Transverse colon (tissue), 4 donors: Measurements from ENCODE around the gene ANAPC10. TPM values are rescaled to one million over a fixed set of nuclear protein-coding genes. Genes with fewer than 3 reads are reported as not detected.

Experiments used
- DNase-seq: peaks from one replicate; pipeline ENCODE4 v3.0.0-alpha.2; 2019
- H3K27ac ChIP-seq, 4 donors: fragments of 200-600 bp; sonication (generic); 2 replicates each; pipeline ENCODE4 v1.5.1; 2016 to 2018; ENCODE audit warnings: inconsistent platforms in 4 of 4
- H3K27me3 ChIP-seq: fragments of 200-600 bp; sonication (generic); 2 replicates; pipeline ENCODE4 v1.5.1; 2017; ENCODE audit warnings: inconsistent platforms
- H3K36me3 ChIP-seq, 4 donors: fragments of 200-600 bp; sonication (generic); 2 replicates each; pipeline ENCODE4 v1.5.1; 2017 to 2019; ENCODE audit warnings: inconsistent platforms in 4 of 4
- H3K4me1 ChIP-seq, 4 donors: fragments of 200-600 bp; sonication (generic); 2 replicates each; pipeline ENCODE4 v1.5.1; 2017 to 2020; ENCODE audit warnings: inconsistent platforms in 4 of 4
- H3K4me3 ChIP-seq, 4 donors: fragments of 200-600 bp; sonication (generic); 1 replicate in 1 of 4; 2 replicates in 3 of 4; pipeline versions ENCODE4 v1.5.1 to v1.6.1; 2017 to 2019; ENCODE audit warnings: inconsistent platforms in 4 of 4
- H3K9me3 ChIP-seq, 2 donors: fragments of 200-600 bp; sonication (generic); 2 replicates each; pipeline ENCODE4 v1.5.1; 2017 to 2019; ENCODE audit warnings: inconsistent platforms in 2 of 2
- EP300 ChIP-seq: sonication (generic); formaldehyde crosslinking; IDR thresholded peaks from one replicate; pipeline ENCODE4 v1.6.1; 2017; ENCODE audit warnings: antibody characterized with exemption, low read depth
- POLR2A ChIP-seq: fragments of 450-650 bp; IDR thresholded peaks from one replicate; pipeline ENCODE4 v1.6.1; 2016; ENCODE audit warnings: antibody characterized with exemption, mild to moderate bottlenecking, moderate library complexity
- POLR2AphosphoS5 ChIP-seq, 3 donors: sonication (generic); formaldehyde crosslinking; IDR thresholded peaks; one replicate each; pipeline ENCODE4 v1.6.1; 2016; ENCODE audit warnings: antibody characterized with exemption in 3 of 3
- WGBS, 2 donors: methylation state at CpG; one replicate each; pipeline ENCODE4 v1.1.5; 2018; ENCODE audit warnings: low coverage in 1 of 2; 5-methylcytosine and 5-hydroxymethylcytosine counted together
- in situ Hi-C, 4 donors: fragments of 200-750 bp; cut with MboI; loops; one replicate each; pipeline versions ENCODE4 v1.15.0 to v1.15.1; 2017; ENCODE audit warnings: low sequenced_read_pairs in 3 of 4, low pct_ligation_motif_present in 1 of 4, low pct_unique_long_range_greater_than_20kb in 1 of 4
- intact Hi-C: fragments of 100-400 bp; cut with DNase I; formaldehyde crosslinking; loops from one replicate; pipeline ENCODE4 v1.15.1; 2023; ENCODE audit warnings: low total_unique reads
- total RNA-seq, 4 donors: library from RNA; depleted of rRNA; stranded (reverse); fragments of >200 nt; gene quantifications; one replicate each; pipeline ENCODE4 v1.1.0, GENCODE V29; 2016
- TF ChIP-seq, protein P1 (sequence below), 5 experiments: fragments of 200-600 bp in 3 of 5; fragments of 450-650 bp in 2 of 5; sonication (generic) in 3 of 5; IDR thresholded peaks; 1 replicate in 2 of 5; 2 replicates in 3 of 5; pipeline ENCODE4 v1.5.1; 2016 to 2017; ENCODE audit warnings: antibody characterized with exemption in 5 of 5, inconsistent platforms in 3 of 5, mild to moderate bottlenecking in 2 of 5, moderate library complexity in 1 of 5

The ANAPC10 gene
- total RNA-seq, 4 donors from 2014 or later: 7.5 to 24.8 (median 15.4) TPM

DNA sequence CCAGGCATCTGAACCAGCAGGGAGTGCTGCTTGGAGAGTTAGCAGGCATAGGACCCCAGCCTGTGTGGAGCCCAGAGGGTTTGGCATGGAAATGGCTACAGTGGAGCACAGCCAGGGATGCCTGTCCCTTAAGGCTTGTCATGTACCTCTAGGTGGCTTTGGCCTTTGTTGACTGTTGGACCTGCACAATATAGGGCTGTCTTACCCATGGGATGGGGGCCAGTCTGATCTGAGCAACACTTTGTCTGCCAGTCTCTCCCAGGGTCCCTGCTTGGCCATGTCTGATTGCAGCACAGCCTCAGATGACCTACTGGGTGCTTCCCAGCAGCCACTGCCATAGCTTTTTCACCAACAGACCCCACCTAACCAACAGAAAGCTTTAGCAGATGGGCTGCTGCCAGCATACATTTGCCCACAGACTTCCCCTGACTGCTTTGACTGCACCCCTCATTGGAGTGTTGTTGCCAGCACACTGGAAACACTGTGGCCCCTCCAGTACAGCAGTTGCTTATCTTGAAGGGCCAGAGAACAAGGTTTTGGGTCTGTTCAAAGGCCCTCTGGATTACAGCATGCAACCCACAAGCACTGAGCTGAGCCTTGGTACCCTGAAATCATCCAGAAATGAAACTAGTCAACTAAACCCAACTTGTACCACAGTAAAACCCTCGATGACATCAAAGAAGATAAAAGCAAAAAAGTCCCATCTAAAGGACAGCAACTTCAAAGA lies 22.1 kb downstream of the ANAPC10 start:
- intact Hi-C loops (no loop called here), in situ Hi-C loops (no loop called here)
- no peak for DNase-seq
- Histone ChIP-seq H3K4me1 (no peaks in the 10 kb centered on the region), H3K27ac (no peak overlapping the region), H3K36me3 (peaks cover 0 to 8% (median 2%) of the 10 kb centered on the region in 4 donors), H3K4me3 (no peak overlapping the region), H3K27me3 (no peaks in the 10 kb centered on the region), H3K9me3 (peaks cover 0 to 4% of the 10 kb centered on the region in 2 donors)
- no peak for TF ChIP-seq POLR2AphosphoS5 (IDR thresholded peaks at IDR 0.05)
- TF ChIP-seq, protein P1, sequence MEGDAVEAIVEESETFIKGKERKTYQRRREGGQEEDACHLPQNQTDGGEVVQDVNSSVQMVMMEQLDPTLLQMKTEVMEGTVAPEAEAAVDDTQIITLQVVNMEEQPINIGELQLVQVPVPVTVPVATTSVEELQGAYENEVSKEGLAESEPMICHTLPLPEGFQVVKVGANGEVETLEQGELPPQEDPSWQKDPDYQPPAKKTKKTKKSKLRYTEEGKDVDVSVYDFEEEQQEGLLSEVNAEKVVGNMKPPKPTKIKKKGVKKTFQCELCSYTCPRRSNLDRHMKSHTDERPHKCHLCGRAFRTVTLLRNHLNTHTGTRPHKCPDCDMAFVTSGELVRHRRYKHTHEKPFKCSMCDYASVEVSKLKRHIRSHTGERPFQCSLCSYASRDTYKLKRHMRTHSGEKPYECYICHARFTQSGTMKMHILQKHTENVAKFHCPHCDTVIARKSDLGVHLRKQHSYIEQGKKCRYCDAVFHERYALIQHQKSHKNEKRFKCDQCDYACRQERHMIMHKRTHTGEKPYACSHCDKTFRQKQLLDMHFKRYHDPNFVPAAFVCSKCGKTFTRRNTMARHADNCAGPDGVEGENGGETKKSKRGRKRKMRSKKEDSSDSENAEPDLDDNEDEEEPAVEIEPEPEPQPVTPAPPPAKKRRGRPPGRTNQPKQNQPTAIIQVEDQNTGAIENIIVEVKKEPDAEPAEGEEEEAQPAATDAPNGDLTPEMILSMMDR (IDR thresholded peaks at IDR 0.05): no peak
- no peak for TF ChIP-seq EP300
- TF ChIP-seq POLR2A: no peak
- 83 to 86% methylated on average over 1 of the region's 1 CpG for WGBS, 2 donors

DNA sequence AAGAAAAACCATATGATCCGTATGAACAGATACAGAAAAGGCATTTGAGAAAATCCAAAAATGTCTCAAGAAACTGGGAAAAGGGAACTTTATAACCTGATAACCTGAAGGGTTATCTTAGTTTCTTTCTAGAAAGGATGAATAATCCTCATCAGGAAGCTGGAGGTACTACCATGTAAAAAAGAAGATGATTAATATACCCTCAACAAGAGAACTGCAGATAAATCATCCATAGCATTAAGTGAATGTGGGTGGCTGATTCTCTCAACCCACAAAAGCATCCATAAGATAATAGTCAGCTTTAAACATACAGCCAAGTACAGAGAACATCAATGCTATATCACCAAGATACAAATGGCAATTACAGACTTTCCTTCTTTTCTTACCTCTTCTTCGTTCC lies 26.4 kb downstream of the ANAPC10 start:
- Histone ChIP-seq H3K4me3 (no peak overlapping the region), H3K27me3 (no peaks in the 10 kb centered on the region), H3K9me3 (no peaks in the 10 kb centered on the region), H3K27ac (no peak overlapping the region), H3K4me1 (peaks cover 0 to 2% (median under 1%) of the 10 kb centered on the region in 4 donors), H3K36me3 (no peaks in the 10 kb centered on the region)
- in situ Hi-C loops: loop anchor here in 2 of 4 donors (25.0 kb wide), 2 partner anchors 459 to 884 kb away; no protein-coding TSS in a partner anchor
- intact Hi-C loops: no loop called here
- DNase-seq: no peak
- TF ChIP-seq EP300 (no peak), POLR2A (no peak), POLR2AphosphoS5 (IDR thresholded peaks at IDR 0.05) (no peak)
- TF ChIP-seq, protein P1 (IDR thresholded peaks at IDR 0.05): no peak
- WGBS, 2 donors: 100% methylated on average over 2 of the region's 2 CpGs

DNA sequence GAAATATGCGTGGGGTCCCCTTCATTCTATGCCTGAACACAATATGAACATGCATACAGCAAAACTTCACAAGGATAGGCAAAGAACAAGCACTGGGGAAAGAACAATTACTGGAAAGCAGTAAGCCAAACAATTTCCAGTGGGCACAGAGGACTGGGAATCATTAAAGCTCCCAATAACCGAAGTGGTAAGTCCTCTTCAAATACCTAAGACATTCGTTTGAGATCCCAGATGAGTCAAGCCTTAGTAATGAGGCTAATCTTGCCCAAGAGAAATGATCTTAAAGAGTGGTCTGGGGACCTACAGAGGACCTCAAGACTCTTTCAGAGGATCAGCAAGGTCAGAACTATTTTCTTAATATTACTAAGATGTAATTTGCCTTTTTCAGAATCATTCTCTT lies 28.6 kb downstream of the ANAPC10 start:
- no peak overlapping the region for H3K4me3 ChIP-seq
- WGBS, 2 donors: 83 to 94% methylated on average over 2 to 3 of the region's 3 CpGs
- in situ Hi-C loops (loop anchor here in 3 of 4 donors (10.0 to 25.0 kb wide), 3 partner anchors 457 to 895 kb away; no protein-coding TSS in a partner anchor), intact Hi-C loops (no loop called here)
- no peaks in the 10 kb centered on the region for H3K36me3 ChIP-seq
- H3K9me3 ChIP-seq: no peaks in the 10 kb centered on the region
- DNase-seq: no peak
- peaks cover 0 to 15% (median 7%) of the 10 kb centered on the region in 4 donors for H3K4me1 ChIP-seq
- H3K27ac ChIP-seq: no peak overlapping the region
- TF ChIP-seq EP300 (no peak), POLR2AphosphoS5 (IDR thresholded peaks at IDR 0.05) (no peak)
- TF ChIP-seq, protein P1 (IDR thresholded peaks at IDR 0.05): no peak
- H3K27me3 ChIP-seq: no peaks in the 10 kb centered on the region

DNA sequence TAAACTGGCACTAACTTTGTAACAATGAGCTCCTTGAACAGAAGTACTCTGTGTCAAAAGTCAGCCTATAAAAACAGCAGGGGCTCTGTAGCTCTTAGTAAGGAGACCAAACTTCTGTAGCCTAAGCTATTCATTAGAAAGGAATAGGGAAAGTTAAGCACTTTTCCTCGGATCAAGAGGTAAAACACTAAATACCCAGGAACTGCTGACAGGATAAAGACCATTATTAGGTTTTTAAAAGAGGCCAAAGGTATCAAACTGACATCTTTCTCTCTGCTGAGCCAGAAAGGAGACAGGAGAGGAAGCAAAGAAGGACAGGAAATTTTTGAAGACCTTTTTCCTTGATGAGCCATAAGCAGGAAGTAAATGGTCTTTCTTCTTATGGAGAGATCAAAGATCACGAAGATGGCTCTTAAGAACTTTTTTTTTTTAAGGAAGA lies 31.9 kb downstream of the ANAPC10 start:
- TF ChIP-seq, protein P1 (IDR thresholded peaks at IDR 0.05): no peak
- TF ChIP-seq EP300: no peak
- no peak for TF ChIP-seq POLR2A
- no peak for TF ChIP-seq POLR2AphosphoS5 (IDR thresholded peaks at IDR 0.05)
- in situ Hi-C loops: loop anchor here in 3 of 4 donors (10.0 to 25.0 kb wide), 3 partner anchors 454 to 891 kb away; no protein-coding TSS in a partner anchor
- no peaks in the 10 kb centered on the region for H3K36me3 ChIP-seq
- no peaks in the 10 kb centered on the region for H3K27me3 ChIP-seq
- no peak for DNase-seq
- WGBS, 2 donors: 40 to 51% methylated on average over 2 of the region's 2 CpGs
- H3K4me1 ChIP-seq: peaks cover 0 to 15% (median 7%) of the 10 kb centered on the region in 4 donors
- no peaks in the 10 kb centered on the region for H3K9me3 ChIP-seq
- H3K4me3 ChIP-seq: no peak overlapping the region
- intact Hi-C loops: no loop called here
- peak overlapping the region; percentile 39 to 74 (median 53) for H3K27ac ChIP-seq
